Daoy (cell line): ENCODE results near the gene FSTL4. TPM values are rescaled to one million over a fixed set of nuclear protein-coding genes. Genes with fewer than 3 reads are reported as not detected.
A peak's percentile ranks its signal among the peaks of the same experiment; 100 is the strongest.

ENCODE experiments used
- DNase-seq: peaks from one replicate; pipeline ENCODE4 v3.0.0-alpha.2; 2015; ENCODE audit warnings: low read depth
- total RNA-seq: library from RNA; depleted of rRNA; stranded (reverse); fragments of >200 nt; shearing (Covaris generic); gene quantifications from 2 replicates; pipeline ENCODE4 v1.2.3, GENCODE V29; 2014

Gene FSTL4
- total RNA-seq, 1 experiment from 2014 or later, result 0.11 TPM

DNA sequence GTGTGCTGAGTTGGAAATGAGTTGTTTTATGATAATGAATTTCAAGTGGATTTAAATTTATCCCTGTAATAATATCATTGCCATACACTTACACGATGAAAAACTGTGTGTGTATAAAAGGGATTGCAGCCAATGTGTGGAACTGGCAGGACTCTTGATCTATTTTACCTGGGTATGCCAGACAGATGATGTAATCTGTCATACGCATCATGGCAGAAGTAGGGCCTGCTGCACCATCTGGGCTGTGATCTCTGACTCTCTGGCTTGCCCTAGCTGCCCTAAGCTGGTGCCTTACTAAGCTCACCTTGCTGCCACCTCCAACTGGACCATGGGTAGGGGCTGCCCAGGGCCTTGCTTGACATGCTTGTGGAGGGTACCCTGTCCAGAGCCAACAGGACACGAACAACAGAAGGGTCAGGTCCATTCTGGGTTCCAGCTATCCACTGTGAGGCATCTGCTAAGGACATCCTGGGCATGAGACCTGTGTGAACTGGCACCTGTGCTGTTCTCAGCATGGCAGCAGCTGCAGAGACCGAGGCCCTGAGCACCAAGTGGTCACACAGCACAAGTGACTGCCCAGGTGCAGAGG, 184.2 kb downstream of the FSTL4 start:
- DNase-seq, result no peak

GRCh38 chr5:133427121-133427777, 185.1 kb downstream of the FSTL4 start:
- peak; percentile 59 for DNase-seq

- DNase-seq, result no peak
Measured at GRCh38 chr5:133426264-133426663, 186.1 kb downstream of the FSTL4 start.

DNA sequence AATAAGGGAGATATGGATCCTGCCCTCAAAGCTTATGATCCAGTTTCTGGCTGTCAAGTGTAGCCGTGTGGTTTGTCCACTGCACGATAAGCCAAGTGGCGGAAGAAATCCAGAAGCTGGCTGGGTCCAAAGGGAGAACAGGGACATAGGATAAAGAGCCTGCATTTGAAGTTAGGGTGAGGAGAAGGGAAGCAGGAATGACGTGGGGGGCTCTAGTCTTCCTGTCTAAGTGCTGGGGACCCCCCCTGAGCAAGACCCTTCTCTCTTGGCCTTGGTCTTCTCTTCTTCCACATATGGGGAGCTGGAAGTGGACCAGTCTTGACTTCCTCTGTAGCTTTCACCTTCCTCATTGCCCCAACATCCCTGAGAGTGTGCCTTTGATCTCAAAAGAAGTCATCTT, 186.6 kb downstream of the FSTL4 start:
- DNase-seq, result no peak

DNA sequence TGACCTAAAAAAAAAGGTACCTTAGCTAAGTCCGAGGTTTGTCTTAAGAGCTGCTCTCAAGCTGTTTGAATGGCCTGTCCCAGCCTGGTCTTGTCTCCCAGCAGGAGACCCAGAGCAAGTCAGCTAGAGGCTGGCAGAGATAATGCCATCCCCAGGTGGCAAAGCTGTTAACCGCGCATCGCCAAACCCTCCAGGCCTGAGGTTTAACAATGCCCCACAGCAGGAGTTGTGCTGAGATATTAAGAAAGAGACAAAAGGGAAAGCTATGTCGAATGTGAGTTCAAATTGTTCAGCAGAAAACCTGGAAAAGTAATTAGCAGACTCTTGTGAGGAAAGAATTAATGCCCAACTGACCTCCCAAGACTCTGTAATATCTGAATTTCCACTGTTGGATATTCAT, 187.1 kb downstream of the FSTL4 start:
- no peak for DNase-seq

DNA sequence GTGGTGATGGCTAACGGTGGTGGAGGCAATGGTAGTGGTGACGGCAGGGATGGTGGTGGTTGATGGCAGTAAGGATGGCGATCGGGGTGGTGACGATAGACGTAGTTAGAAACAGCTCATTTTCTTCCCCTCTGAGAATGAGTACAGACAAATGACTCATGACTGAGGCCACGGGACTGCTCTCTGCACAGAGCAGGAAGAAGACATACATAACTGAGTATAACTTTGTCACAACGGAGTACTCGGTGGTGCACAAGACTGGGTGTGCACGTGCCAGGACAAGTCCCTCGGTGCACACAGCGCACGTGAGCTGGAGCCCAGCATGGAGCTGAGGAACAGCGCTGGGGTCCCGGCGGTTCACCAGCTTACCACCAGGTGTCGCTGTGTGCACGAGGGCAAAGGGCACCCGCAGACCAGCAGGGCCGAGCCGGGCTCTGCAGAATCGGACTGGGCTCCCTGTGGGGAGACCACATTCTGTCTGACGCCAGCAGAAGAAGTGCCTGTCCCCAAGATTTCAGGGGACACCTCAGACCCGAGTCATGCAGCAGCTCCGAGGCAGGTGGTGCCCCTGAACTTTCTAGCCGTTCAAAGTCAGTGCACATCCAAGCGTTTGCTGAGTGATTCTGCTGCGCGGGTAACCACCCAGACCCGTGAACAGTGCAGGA, 188.6 kb downstream of the FSTL4 start:
- peak; percentile 74 for DNase-seq

- no peak for DNase-seq
Measured at GRCh38 chr5:133423011-133423617, 189.2 kb downstream of the FSTL4 start.

DNA sequence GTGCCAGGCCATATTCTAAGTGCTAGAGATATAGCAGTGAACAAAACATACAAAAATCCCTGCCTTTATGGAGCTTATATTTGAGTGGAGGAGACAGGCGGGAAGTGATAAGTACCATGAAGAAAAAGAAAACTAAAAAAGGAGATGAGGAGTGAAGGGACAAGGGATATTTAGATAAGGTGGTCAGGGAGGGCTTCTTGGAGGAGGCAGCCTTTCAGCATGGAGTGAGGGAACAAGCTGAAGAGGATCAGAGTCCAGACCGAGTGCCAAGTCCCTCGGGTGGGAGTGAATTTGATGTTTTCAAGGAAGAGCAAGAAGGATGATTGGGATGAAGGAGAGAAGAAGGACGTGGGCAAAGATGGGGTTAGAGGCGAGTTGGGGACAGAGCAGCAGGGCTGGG, 190.5 kb downstream of the FSTL4 start:
- DNase-seq, result no peak

DNA sequence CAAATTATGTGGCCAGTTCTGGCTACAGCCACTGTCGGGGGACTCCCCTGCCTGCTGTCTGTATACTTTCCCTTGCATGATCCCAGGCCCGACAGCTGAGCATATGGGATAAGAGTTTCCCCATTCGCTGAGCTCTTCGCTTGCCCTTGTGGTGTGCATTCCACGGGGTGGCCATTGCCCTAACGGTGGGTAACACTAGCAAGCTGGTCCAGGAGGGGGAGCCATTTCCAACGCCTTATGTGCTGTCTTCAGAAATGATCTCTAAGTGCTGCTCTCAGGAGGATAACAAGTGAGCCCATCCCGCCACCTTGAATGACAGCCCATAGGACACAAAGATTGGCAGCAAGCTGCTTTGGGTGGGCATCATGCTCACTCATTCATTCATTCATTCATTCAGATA, 190.9 kb downstream of the FSTL4 start:
- peak; percentile 62 for DNase-seq

DNA sequence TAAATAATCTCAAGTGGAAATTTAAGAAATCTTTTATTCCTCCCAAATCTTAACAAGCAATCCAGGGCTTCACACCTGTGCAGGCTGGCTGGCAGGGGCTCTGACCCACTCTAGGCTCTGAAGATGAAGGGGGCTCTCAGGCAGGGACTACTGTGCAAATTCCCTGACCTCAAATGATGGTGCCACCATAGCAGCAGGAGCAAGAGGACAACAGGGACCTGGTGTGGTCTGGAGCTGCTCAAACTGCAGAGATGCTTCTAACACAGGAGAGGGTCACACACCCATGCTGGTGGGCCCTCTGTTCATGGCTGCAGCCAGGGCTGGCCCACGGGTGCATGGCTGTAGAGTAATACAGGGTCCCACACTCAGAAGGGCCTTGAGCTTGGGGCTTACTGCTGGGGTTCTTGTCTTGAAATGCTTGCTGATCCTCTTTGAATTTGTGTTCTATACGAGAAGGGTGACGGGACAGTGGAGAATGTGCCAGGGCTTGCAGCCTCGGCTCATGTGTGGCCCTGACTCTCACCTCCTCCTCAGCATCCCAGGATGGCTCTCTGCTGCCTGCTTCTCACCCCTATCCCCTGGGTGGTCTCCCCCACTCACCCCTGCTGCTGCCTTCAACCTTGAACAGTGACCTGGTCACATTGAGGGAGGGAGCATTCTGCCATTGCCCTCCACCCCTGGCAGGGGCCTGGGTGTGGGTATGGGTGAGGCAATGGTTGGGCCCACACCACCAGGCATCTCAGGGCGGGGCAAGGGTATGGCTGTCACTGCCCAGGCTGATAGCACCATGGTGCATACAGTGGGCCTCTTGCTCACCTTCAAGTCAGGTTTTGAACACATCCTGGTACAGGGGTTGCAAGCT, 191.7 kb downstream of the FSTL4 start:
- no peak for DNase-seq

DNA sequence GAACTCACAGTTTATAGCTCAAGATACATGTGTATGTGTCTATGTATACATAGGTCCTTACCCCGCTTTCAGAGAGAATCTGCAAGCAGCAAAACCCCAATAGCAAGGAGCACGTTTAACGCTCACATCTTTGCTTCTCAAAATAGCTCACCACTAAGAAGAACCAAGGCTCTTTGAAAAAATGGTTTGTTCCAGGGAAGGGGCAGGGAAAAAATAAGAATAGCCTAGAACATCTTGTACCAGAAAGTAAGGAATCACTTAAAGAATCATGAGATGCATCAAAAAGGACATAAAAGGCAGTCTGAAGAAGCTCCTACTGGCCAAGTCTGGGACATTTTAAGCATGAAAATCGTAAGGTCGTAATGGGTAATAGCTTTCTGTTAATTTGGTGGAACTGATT, 196.4 kb downstream of the FSTL4 start:
- DNase-seq, result no peak

DNA sequence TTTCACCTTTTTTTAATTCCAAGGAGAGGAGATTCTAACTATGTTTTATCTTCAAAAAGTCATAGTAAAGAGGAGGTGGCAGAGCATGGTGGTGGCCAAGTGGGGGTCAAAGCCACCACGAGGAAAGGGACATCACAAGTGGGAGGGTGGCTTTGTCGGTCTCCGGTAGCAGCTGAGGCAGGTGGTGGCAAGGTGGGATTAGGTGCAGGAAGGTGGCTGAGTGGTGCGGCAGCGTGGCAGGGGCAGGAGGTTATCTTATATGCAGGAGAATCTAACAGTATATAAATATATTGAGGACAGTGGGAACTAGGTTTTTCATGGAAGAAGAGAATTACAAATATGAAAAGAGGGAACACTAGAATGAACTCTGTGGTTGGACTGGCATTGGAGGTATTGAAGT, 196.8 kb downstream of the FSTL4 start:
- no peak for DNase-seq

DNA sequence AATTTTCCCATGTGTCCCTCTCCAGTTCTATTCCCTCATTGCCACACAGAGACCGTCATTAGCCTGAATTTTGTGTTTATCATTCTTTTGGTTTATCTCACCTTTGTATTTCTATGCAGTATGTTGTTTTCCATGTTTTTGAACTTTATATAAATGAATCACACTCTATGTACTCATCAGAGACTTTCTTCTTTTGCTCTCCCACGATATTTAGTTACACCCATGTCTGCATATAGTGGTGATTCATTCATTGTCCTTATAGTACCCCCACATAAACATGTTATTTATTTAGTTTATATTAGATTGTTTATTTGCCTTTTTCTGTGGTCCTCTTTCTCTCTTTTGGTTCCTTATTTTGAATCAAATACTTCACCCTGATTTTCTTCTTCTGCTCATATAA, 199.7 kb downstream of the FSTL4 start:
- no peak for DNase-seq

DNA sequence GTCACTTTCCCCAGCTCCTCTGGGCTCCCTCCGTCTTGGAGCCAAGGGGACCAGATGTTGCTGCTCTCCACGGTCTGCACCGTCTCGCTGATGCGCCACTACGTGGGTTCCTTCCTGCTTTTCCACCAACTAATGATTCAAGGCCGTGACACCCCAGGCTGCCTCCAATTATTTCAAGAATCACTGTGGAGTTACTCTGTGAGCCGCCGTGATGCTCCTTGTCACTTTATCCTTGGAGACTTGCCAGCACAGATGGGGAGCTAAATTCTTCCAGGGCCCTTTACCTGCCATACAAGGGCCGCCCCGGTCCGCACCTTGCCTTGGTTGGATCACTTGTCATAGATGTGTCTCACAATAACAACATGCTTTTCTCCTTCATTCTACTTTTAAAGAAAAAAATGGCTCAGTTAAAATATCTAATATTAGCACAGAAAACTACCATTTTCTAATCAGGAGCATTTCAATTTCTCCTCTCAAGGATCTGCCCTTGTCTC, 202.0 kb downstream of the FSTL4 start:
- no peak for DNase-seq

- DNase-seq, result no peak
Measured at GRCh38 chr5:133409210-133409674, 203.1 kb downstream of the FSTL4 start.

DNA sequence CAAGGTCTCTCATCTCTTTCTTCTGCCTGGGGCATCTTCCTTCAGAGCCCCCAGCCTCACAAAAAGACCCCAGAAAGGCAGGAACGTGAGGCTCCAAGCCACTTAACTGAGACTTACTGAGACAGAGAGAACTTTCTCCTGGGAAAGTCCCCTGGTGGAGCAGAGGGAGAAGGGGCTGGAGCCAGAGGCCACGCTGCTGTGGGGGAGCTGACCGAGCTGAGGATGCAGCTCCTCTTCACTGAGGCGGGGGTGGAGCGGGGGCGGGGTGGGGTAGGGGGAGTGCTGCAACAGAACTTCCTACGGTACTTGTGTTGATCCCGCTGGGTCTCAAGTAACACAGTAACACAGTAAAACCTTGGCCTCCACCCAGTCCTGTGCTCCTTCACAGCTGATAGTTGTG, 204.0 kb downstream of the FSTL4 start:
- DNase-seq, result no peak

DNA sequence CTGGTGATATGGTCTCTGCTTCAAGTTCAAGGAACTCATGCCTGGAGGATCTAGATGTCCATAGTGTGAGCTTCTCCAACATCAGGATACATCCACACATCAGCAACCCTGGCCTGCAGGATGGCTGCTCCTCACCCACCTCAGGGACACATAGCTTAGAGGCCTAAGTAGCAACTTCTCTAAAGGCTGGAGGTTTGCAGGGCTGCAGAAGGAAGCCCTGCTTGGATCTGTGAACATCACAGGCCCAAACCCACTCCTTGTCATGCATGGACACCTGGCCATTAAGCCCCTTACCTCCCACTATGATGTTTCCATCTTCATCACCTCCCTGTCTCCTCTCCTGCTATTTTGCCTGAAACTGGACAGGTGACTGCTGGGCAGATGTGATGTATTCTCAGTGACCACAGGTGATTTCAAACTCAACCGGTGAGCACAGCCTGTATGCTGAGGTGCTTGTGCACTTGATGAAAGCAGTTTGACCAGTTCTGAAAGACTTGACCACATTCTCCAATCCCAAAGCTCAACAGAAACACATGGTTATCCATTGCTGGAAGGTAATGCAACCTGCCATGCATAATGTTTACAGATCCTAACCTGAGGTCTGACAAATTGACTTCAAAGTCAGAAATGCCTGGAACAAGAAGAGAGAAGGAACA, 205.2 kb downstream of the FSTL4 start:
- no peak for DNase-seq

DNA sequence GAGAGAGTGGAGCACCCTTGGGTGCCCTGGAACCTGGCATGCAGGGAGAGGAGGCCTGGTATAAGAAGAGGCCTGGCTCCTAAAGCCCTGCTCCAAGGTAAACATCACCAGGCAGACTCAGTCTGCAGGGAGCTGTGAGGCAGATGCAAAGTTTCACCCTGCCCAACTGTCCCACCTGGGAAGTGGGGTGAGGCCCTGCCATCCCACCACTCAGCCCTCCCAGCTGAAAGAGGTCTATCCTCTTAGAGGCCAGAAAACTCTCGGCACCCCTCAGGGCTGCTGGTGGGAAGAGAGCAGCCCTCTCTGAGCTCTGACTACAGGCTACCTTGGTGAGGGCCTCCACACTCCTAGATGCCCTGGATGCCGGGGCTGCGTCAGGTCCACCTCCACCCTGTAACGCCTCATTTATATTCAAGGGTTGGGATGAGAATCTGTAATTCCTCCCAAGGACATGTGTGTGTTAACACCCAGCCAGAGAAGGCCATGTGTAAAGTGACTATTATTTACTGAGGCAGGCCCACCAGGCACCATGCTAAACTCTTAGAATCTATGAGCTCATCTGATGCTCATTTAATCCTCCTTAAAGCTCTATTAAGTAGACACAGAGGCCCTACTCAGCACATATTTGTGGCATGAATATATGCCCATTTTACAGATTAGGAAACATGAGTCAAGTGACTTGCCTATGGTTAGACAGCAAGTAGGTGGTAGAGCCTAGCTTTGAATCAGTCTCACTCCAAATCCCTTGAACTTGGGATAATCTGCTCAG, 205.9 kb downstream of the FSTL4 start:
- no peak for DNase-seq

DNA sequence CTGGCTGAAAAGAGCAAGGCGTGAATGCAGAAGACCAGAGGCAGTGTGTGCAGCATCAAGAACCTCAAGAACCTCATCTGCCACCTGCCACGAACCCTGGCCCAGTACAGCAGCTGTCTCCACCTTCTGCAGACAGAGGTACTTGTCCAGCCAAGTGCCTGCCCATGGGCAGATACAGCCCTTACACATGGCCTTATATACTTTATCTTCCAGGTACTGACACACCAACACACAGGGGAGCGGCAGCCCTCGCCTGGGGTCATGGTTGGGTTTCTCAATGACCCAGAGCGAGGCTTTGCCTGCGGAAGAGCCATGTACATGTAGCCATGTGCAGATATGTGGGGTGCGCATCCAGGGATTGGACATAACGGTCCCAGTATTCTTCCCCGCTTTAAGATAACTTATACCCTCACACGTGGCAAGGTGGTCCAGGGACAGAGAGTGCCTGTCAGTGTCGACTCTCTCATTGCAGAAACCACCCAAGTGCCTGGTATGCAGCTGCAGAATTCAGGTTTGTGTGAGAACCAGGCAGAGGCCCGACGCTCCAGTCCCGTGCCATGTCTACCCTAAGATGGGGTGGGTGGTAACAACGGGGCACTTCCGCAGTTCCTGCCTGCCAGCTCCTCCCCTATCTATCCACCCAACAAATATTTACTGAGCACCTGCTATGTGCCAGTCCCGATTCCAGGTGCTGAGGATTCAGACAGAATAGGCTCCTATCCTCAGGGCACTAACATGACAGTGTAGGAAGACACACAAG, 206.9 kb downstream of the FSTL4 start:
- no peak for DNase-seq

GRCh38 chr5:133404724-133405123, 207.6 kb downstream of the FSTL4 start:
- DNase-seq, result peak; percentile 85
